IPS-18a (cell line): ENCODE data around the gene ADCK2.
"Not testable (repeated sequence)": the region's sequence is repeated elsewhere in the genome, so short reads cannot be mapped to it uniquely, and the experiment has no call there.

Experiments used
- H3K27ac ChIP-seq: one replicate; pipeline ENCODE4 v1.5.1; 2013; ENCODE audit warnings: low read length
- H3K27me3 ChIP-seq: one replicate; pipeline ENCODE4 v1.6.1; 2013; ENCODE audit warnings: mild to moderate bottlenecking, low read length; ENCODE audit not compliant: control insufficient read depth, insufficient read depth
- H3K36me3 ChIP-seq: one replicate; pipeline ENCODE4 v1.6.1; 2013; ENCODE audit warnings: low read depth, low read length; ENCODE audit not compliant: control insufficient read depth
- H3K4me1 ChIP-seq: one replicate; pipeline ENCODE4 v1.6.1; 2013; ENCODE audit warnings: low read depth, low read length; ENCODE audit not compliant: control insufficient read depth
- H3K4me3 ChIP-seq: one replicate; pipeline ENCODE4 v1.5.1; 2013; ENCODE audit warnings: low read length
- H3K9ac ChIP-seq: one replicate; pipeline ENCODE4 v1.6.1; 2013; ENCODE audit warnings: mild to moderate bottlenecking, low read length, moderate library complexity
- H3K9me3 ChIP-seq: one replicate; pipeline ENCODE4 v1.6.1; 2013; ENCODE audit warnings: low read depth, low read length; ENCODE audit not compliant: control insufficient read depth

Gene ADCK2

GRCh38 chr7:140650367-140650766 is 22.4 kb upstream of the ADCK2 start:
- Histone ChIP-seq H3K4me1 (peaks cover 9% of the 10 kb centered on the region), H3K9ac (no peak overlapping the region), H3K36me3 (no peaks in the 10 kb centered on the region)

DNA sequence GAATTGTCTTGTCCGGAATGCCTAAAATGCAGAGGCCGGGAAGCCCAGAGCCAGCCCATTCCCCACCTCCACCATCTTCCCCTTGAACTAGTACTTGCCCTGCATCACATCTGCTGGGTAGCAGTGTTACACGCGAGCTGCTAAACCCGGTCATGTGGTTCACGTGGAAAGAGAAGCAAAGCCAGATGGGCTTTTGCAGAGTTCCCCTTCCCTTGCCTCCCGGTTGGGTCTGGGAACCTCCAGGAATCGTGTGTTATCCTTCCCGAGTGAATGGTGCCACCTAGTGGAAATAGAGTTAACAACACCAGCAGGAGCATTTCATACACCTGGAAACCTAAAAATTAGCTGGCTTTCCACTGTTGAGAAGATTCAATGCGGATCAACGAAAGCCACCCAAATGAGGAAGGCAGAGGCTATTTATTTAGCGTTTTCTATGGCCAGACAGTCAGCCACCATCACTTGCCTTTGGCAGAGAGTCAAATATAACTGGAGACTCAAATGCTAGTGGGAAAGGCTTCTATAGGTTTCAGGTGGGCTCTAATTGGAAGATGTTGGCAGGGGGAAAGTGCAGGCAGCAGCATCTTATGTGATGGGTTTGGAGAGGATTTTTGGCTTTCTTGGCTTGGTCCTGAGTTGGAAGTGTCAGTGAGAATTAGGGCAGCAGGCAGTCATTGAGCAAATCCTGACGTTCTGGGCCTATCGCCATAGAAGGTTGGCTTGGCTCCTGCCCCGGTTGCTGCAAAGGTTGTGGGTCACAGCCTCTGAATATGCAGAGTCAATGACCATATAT is 19.2 kb upstream of the ADCK2 start:
- no peak overlapping the region for H3K4me3 ChIP-seq
- H3K36me3 ChIP-seq = no peaks in the 10 kb centered on the region
- H3K4me1 ChIP-seq = no peaks in the 10 kb centered on the region
- H3K27me3 ChIP-seq = no peaks in the 10 kb centered on the region
- H3K9me3 ChIP-seq = no peaks in the 10 kb centered on the region
- no peak overlapping the region for H3K27ac ChIP-seq
- no peak overlapping the region for H3K9ac ChIP-seq

More at GRCh38 chr7:140650367-140650766, 22.4 kb upstream of the ADCK2 start:
- H3K9me3 ChIP-seq = no peaks in the 10 kb centered on the region
- H3K27ac ChIP-seq = no peak overlapping the region
- no peaks in the 10 kb centered on the region for H3K27me3 ChIP-seq
- no peak overlapping the region for H3K4me3 ChIP-seq

DNA sequence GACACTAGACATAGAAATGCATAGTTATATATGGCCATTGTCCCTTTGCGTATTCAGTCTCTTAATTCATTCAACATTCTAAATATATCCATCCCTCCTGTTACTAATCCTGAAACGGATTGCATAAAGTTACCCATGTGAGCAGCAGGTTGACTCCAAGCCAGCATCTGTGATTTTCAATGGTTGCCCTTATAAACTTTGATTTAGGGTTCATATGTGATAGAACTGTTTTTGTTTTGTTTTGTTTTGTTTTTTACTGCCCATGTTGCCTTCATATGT is 18.7 kb upstream of the ADCK2 start:
- no peaks in the 10 kb centered on the region for H3K4me1 ChIP-seq
- H3K9ac ChIP-seq = no peak overlapping the region
- H3K27me3 ChIP-seq = no peaks in the 10 kb centered on the region
- H3K9me3 ChIP-seq = no peaks in the 10 kb centered on the region
- H3K4me3 ChIP-seq = no peak overlapping the region
- H3K36me3 ChIP-seq = no peaks in the 10 kb centered on the region
- no peak overlapping the region for H3K27ac ChIP-seq

DNA sequence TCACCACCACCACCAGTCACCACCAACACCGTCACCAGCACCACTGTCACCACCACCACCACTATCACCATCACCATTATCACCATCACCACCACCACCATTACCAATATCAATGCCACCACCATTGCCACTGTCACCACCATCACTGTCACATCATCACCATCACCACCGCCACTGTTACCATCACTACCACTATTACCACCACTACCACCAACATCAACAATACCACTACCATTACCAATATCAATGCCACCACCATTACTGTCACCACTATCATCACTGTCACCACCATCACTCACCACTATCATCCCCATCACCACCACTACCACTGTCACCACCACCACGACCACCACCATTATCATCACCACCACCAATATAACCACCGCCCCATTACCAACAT is 18.1 kb upstream of the ADCK2 start:
- no peaks in the 10 kb centered on the region for H3K9me3 ChIP-seq
- no peaks in the 10 kb centered on the region for H3K4me1 ChIP-seq
- H3K9ac ChIP-seq = no peak overlapping the region
- no peak overlapping the region for H3K27ac ChIP-seq
- H3K4me3 ChIP-seq = no peak overlapping the region
- H3K36me3 ChIP-seq = no peaks in the 10 kb centered on the region
- no peaks in the 10 kb centered on the region for H3K27me3 ChIP-seq

DNA sequence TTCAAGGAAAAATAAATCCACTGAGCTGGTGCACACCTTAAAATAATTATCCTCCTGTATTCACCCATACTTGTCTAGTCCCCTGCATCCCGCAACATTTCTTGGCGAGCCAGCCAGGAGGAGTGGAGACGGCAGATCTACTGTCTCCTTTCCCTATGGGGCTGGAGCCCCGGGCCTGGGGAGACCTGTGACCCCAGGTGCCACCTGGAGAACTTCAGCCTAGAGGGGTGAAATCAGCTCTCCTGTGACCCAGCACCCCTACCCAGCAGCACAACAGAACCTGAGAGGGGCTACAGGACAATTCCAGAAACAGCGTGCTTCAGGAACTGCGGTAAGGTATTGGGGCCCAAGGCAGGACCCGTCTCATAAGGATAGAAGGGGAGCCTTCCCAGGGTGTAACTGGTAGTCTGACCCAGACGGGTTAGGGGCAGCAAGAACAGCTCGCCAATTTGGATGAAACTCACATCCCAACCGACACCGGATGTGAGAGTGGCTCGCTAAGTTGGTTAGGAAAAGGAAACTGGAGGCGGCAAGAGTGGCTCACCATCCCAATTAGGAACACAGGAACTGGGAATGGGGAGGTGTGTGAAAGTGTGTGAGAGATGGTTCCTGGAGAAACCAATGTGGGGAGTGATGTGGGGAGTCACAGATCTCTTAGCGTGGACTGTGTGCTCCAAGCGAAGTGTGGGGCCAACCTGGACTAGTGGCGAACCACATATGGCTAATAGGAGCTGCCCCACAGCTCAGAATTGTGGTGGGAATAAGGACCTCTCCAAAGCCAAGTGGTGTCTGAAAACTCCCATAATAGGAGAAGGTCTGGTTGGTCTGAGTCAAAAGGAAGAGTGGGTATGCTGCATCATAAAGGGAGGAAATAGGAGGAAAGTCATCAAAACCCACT is 17.0 kb upstream of the ADCK2 start:
- Histone ChIP-seq H3K27ac (no peak overlapping the region), H3K36me3 (no peaks in the 10 kb centered on the region), H3K9me3 (no peaks in the 10 kb centered on the region), H3K4me1 (no peaks in the 10 kb centered on the region), H3K27me3 (no peaks in the 10 kb centered on the region), H3K4me3 (no peak overlapping the region), H3K9ac (no peak overlapping the region)

DNA sequence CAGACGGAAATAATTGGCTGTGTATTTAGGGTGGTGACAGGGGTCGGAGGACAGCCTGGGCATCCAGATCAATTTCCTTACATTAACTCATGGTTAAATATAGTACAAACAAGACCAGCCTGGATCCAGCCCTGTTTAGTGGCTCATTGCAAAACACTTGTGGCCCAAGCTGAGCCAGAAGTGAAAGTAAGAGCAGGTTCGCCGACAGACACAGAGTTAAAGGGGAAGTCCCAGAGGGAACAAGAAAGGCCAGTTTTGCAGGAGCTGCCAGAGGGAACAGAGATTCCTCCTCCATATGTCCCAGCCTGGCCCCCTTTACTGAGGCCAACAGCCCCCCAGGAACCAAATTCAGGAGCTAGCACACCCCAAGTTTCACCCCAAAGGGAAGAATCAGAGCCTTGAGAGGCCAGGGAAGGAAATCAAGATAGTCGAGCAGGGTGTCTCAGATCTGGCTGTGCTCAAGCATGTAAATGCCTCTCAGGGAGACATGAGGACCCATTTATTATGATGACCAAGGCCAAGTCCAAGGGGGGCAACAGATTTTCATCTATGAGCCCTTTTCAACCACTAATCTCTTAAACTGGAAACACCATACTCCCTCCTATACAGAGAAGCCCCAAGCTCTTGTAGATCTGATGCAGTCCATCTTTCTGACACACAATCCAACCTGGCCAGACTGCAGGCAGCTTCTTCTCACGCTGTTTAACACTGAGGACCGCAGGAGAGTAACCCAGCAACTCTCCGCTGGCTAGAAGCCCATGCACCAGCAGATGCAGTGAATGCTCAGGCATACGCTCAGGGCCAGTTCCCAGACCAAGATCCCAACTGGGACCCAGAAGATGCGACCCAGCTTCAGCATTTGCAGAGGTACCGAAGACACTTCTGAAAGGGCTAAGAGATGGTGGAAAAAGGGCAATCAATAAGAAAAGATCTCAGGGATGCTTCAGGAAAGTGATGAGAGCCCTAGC is 15.9 kb upstream of the ADCK2 start:
- Histone ChIP-seq H3K27ac (no peak overlapping the region), H3K4me1 (no peaks in the 10 kb centered on the region), H3K9ac (no peak overlapping the region), H3K4me3 (no peak overlapping the region), H3K27me3 (no peaks in the 10 kb centered on the region), H3K36me3 (no peaks in the 10 kb centered on the region), H3K9me3 (no peaks in the 10 kb centered on the region)

- Histone ChIP-seq H3K9me3 (no peaks in the 10 kb centered on the region), H3K9ac (no peak overlapping the region), H3K4me1 (no peaks in the 10 kb centered on the region), H3K36me3 (no peaks in the 10 kb centered on the region), H3K4me3 (no peak overlapping the region), H3K27ac (no peak overlapping the region), H3K27me3 (no peaks in the 10 kb centered on the region)
Observed at GRCh38 chr7:140657891-140658290, 14.9 kb upstream of the ADCK2 start.

DNA sequence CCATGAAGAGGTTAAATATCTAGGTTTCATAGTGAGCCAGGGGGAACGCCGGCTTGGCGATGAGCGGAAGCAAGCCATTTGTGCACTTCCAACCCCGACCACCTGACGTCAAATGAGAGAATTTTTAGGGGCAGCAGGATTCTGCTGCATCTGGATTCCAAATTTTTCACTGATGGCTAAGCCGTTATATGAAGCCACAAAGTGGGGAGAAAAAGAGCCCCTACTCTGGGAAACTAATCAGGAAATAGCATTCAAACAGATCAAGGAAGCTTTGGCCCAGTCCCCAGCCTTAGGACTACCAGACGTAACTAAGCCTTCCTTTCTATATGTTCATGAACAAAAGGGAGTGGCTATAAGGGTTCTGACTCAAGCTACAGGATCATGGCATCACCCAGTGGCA is 12.9 kb upstream of the ADCK2 start:
- Histone ChIP-seq H3K4me3 (no peak overlapping the region), H3K27ac (no peak overlapping the region), H3K27me3 (no peaks in the 10 kb centered on the region), H3K9ac (no peak overlapping the region), H3K9me3 (no peaks in the 10 kb centered on the region), H3K4me1 (no peaks in the 10 kb centered on the region), H3K36me3 (no peaks in the 10 kb centered on the region)

- H3K4me3 ChIP-seq = no peak overlapping the region
- H3K27ac ChIP-seq = no peak overlapping the region
- H3K27me3 ChIP-seq = no peaks in the 10 kb centered on the region
- no peak overlapping the region for H3K9ac ChIP-seq
- H3K4me1 ChIP-seq = no peaks in the 10 kb centered on the region
- no peaks in the 10 kb centered on the region for H3K36me3 ChIP-seq
- H3K9me3 ChIP-seq = no peaks in the 10 kb centered on the region
Observed at GRCh38 chr7:140661124-140661523, 11.6 kb upstream of the ADCK2 start.

- not testable (repeated sequence) for H3K27ac ChIP-seq, H3K9ac ChIP-seq, H3K36me3 ChIP-seq, H3K4me3 ChIP-seq, H3K27me3 ChIP-seq, H3K9me3 ChIP-seq, H3K4me1 ChIP-seq
Observed at GRCh38 chr7:140662938-140663337, 9.8 kb upstream of the ADCK2 start.

GRCh38 chr7:140667476-140667875 is 5.3 kb upstream of the ADCK2 start:
- no peak overlapping the region for H3K4me3 ChIP-seq
- H3K9me3 ChIP-seq = no peaks in the 10 kb centered on the region
- H3K4me1 ChIP-seq = peaks cover 6% of the 10 kb centered on the region
- H3K36me3 ChIP-seq = no peaks in the 10 kb centered on the region
- H3K9ac ChIP-seq = no peak overlapping the region
- H3K27ac ChIP-seq = no peak overlapping the region
- peaks cover 4% of the 10 kb centered on the region for H3K27me3 ChIP-seq
